HEK293 (cell line): Measurements from ENCODE around the gene TALDO1.

Experiments
- CTCF ChIA-PET: fragments of 350-600 bp; formaldehyde crosslinking; extraction: SDS; loops from one replicate; lab custom pipeline; 2021; ENCODE audit warnings: antibody characterized with exemption; lab: Yijun Ruan, JAX
- POLR2A ChIA-PET: fragments of 300-600 bp; formaldehyde crosslinking; extraction: SDS; loops from one replicate; lab custom pipeline; 2020; ENCODE audit warnings: antibody characterized with exemption, inconsistent platforms; lab: Yijun Ruan, JAX
- H3K27ac ChIP-seq: fragments of 200-500 bp; sonication (Bioruptor generic); 2 replicates; pipeline ENCODE4 v1.5.1; 2014; ENCODE audit warnings: low read depth, low read length, control low read depth, inconsistent platforms; ENCODE audit errors: extremely low read depth
- H3K36me3 ChIP-seq, 2 experiments: fragments of 200-500 bp in 1 of 2; sonication (Bioruptor generic) in 1 of 2; 1 replicate in 1 of 2; 2 replicates in 1 of 2; pipeline ENCODE4 v1.5.1; 2014 to 2017; ENCODE audit warnings: inconsistent platforms in 2 of 2, low read length in 2 of 2; ENCODE audit not compliant: control insufficient read depth in 2 of 2, insufficient read depth in 1 of 2
- H3K4me1 ChIP-seq: fragments of 200-500 bp; sonication (Bioruptor generic); 2 replicates; pipeline ENCODE4 v1.5.1; 2014; ENCODE audit warnings: mild to moderate bottlenecking, low read length, inconsistent platforms; ENCODE audit not compliant: control insufficient read depth, insufficient read depth
- H3K4me3 ChIP-seq: 2 replicates; pipeline ENCODE4 v1.5.1; 2011; ENCODE audit warnings: low read depth, mild to moderate bottlenecking, control low read depth, low read length, moderate library complexity
- H3K9me3 ChIP-seq: fragments of 200-500 bp; sonication (Bioruptor generic); 2 replicates; pipeline ENCODE4 v1.5.1; 2014; ENCODE audit warnings: low read depth, low read length, inconsistent platforms; ENCODE audit not compliant: control insufficient read depth, insufficient read depth
- GLI4 ChIP-seq: fragments of 450-650 bp; formaldehyde crosslinking; IDR thresholded peaks from 2 replicates; pipeline ENCODE4 v1.5.1; 2016; ENCODE audit warnings: missing biosample characterization, missing genetic modification characterization
- GLIS2 ChIP-seq: fragments of 450-650 bp; formaldehyde crosslinking; IDR thresholded peaks from 2 replicates; pipeline ENCODE4 v1.5.1; 2016; ENCODE audit warnings: missing biosample characterization, missing genetic modification characterization
- KLF16 ChIP-seq: fragments of 450-650 bp; formaldehyde crosslinking; IDR thresholded peaks from 2 replicates; pipeline ENCODE4 v1.5.1; 2017; ENCODE audit warnings: missing biosample characterization, missing genetic modification characterization
- KLF8 ChIP-seq: fragments of 450-650 bp; formaldehyde crosslinking; IDR thresholded peaks from 2 replicates; pipeline ENCODE4 v1.5.1; 2016; ENCODE audit warnings: missing biosample characterization, missing genetic modification characterization
- REPIN1 ChIP-seq: fragments of 450-650 bp; formaldehyde crosslinking; IDR thresholded peaks from 2 replicates; pipeline ENCODE4 v1.5.1; 2017; ENCODE audit warnings: missing biosample characterization, missing genetic modification characterization, low read depth
- SCRT2 ChIP-seq: fragments of 450-650 bp; formaldehyde crosslinking; IDR thresholded peaks from 2 replicates; pipeline ENCODE4 v1.5.1; 2016; ENCODE audit warnings: missing biosample characterization, missing genetic modification characterization
- SETDB1 ChIP-seq: IDR thresholded peaks from one replicate; pipeline ENCODE4 v1.6.1; 2017; ENCODE audit warnings: mild to moderate bottlenecking, low read length, moderate library complexity, mixed read lengths; ENCODE audit not compliant: insufficient read length
- WT1 ChIP-seq: fragments of 450-650 bp; formaldehyde crosslinking; IDR thresholded peaks from 2 replicates; pipeline ENCODE4 v1.5.1; 2016; ENCODE audit warnings: missing biosample characterization, missing genetic modification characterization
- ZFP69B ChIP-seq: fragments of 450-650 bp; formaldehyde crosslinking; IDR thresholded peaks from 2 replicates; pipeline ENCODE4 v1.5.1; 2016; ENCODE audit warnings: missing biosample characterization, missing genetic modification characterization
- ZNF133 ChIP-seq: fragments of 450-650 bp; formaldehyde crosslinking; IDR thresholded peaks from 2 replicates; pipeline ENCODE4 v1.5.1; 2016; ENCODE audit warnings: missing biosample characterization, missing genetic modification characterization
- ZNF221 ChIP-seq: fragments of 450-650 bp; formaldehyde crosslinking; IDR thresholded peaks from 2 replicates; pipeline ENCODE4 v1.5.1; 2017; ENCODE audit warnings: missing biosample characterization, missing genetic modification characterization, borderline replicate concordance
- ZNF223 ChIP-seq: fragments of 450-650 bp; formaldehyde crosslinking; IDR thresholded peaks from 2 replicates; pipeline ENCODE4 v1.5.1; 2016; ENCODE audit warnings: missing biosample characterization, missing genetic modification characterization
- ZNF248 ChIP-seq: fragments of 450-650 bp; formaldehyde crosslinking; IDR thresholded peaks from 2 replicates; pipeline ENCODE4 v1.5.1; 2017; ENCODE audit warnings: missing biosample characterization, missing genetic modification characterization
- ZNF544 ChIP-seq: fragments of 450-650 bp; formaldehyde crosslinking; IDR thresholded peaks from 2 replicates; pipeline ENCODE4 v1.5.0; 2017; ENCODE audit warnings: missing biosample characterization, missing genetic modification characterization
- ZNF549 ChIP-seq: fragments of 450-650 bp; IDR thresholded peaks from 2 replicates; pipeline ENCODE4 v1.5.1; 2018; ENCODE audit warnings: missing biosample characterization, missing genetic modification characterization, mild to moderate bottlenecking, inconsistent platforms, moderate library complexity
- ZNF558 ChIP-seq: fragments of 450-650 bp; formaldehyde crosslinking; IDR thresholded peaks from 2 replicates; pipeline ENCODE4 v1.5.1; 2016; ENCODE audit warnings: missing biosample characterization, missing genetic modification characterization
- ZNF610 ChIP-seq: fragments of 450-650 bp; formaldehyde crosslinking; IDR thresholded peaks from 2 replicates; pipeline ENCODE4 v1.5.1; 2016; ENCODE audit warnings: missing biosample characterization, missing genetic modification characterization, borderline replicate concordance
- TF ChIP-seq, protein P1 (sequence below): fragments of 450-650 bp; formaldehyde crosslinking; IDR thresholded peaks from 2 replicates; pipeline ENCODE4 v1.5.1; 2016; ENCODE audit warnings: missing biosample characterization, missing genetic modification characterization, low read depth
- TF ChIP-seq, protein P2 (sequence below): fragments of 450-650 bp; formaldehyde crosslinking; conservative IDR thresholded peaks from 2 replicates; pipeline ENCODE4 v1.5.1; 2016; ENCODE audit warnings: low read depth, missing biosample characterization, missing genetic modification characterization
- TF ChIP-seq, protein P3 (sequence below): fragments of 450-650 bp; formaldehyde crosslinking; IDR thresholded peaks from 2 replicates; pipeline ENCODE4 v1.5.1; 2016; ENCODE audit warnings: missing biosample characterization, missing genetic modification characterization

The TALDO1 gene

GRCh38 chr11:742156-742546 is 5.1 kb upstream of the TALDO1 start (continued):
- TF ChIP-seq, protein P1, sequence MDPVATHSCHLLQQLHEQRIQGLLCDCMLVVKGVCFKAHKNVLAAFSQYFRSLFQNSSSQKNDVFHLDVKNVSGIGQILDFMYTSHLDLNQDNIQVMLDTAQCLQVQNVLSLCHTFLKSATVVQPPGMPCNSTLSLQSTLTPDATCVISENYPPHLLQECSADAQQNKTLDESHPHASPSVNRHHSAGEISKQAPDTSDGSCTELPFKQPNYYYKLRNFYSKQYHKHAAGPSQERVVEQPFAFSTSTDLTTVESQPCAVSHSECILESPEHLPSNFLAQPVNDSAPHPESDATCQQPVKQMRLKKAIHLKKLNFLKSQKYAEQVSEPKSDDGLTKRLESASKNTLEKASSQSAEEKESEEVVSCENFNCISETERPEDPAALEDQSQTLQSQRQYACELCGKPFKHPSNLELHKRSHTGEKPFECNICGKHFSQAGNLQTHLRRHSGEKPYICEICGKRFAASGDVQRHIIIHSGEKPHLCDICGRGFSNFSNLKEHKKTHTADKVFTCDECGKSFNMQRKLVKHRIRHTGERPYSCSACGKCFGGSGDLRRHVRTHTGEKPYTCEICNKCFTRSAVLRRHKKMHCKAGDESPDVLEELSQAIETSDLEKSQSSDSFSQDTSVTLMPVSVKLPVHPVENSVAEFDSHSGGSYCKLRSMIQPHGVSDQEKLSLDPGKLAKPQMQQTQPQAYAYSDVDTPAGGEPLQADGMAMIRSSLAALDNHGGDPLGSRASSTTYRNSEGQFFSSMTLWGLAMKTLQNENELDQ (tag by site-specific recombination), result no peak

DNA sequence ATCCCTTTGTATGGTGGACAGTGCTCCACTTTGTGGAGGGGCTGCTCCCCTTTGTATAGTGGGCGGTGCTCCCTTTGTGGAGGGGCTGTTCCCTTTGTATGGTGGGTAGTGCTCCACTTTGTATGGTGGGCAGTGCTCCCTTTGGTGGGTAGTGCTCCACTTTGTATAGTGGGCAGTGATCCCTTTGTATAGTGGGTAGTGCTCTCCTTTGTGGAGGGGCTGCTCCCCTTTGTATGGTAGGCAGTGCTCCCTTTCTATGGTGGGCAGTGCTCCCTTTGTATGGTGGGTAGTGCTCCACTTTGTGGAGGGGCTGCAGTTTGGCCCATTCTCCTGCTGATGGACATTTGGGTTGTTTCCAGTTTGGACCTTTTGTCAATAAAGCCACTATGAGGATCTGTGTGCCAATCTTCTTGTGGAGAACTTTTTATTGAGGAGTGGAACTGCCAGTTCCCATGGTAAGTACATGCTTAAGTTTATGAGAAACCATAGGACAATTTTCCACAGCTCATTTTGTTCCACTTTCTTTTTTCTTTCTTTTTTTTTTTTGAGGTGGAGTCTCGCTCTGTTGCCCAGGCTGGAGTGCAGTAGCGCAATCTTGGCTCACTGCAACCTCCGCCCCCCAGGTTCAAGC is 4.6 kb upstream of the TALDO1 start:
- no peaks in the 10 kb centered on the region for H3K36me3 ChIP-seq
- H3K27ac ChIP-seq, result no peak overlapping the region
- H3K9me3 ChIP-seq, result no peaks in the 10 kb centered on the region
- ChIA-PET POLR2A (interaction anchor here (0.6 kb wide), 1 partner anchor 45 kb away, joined by 4 read pairs; no protein-coding TSS in a partner anchor), CTCF (no interaction called here)
- H3K4me1 ChIP-seq, result no peaks in the 10 kb centered on the region
- H3K4me3 ChIP-seq, result no peak overlapping the region
- TF ChIP-seq WT1 (tag by site-specific recombination) (no peak), ZFP69B (no peak), SCRT2 (tag by site-specific recombination) (no peak), ZNF558 (no peak), ZNF610 (no peak), ZNF248 (tag by site-specific recombination) (no peak), ZNF221 (tag by site-specific recombination) (no peak), KLF16 (tag by site-specific recombination) (no peak), KLF8 (tag by site-specific recombination) (no peak), ZNF133 (tag by site-specific recombination) (no peak), REPIN1 (tag by site-specific recombination) (no peak), ZNF544 (tag by site-specific recombination) (no peak), GLIS2 (tag by site-specific recombination) (no peak), SETDB1 (no peak), ZNF549 (no peak), ZNF223 (tag by site-specific recombination) (no peak), GLI4 (no peak)
- TF ChIP-seq, protein P2, sequence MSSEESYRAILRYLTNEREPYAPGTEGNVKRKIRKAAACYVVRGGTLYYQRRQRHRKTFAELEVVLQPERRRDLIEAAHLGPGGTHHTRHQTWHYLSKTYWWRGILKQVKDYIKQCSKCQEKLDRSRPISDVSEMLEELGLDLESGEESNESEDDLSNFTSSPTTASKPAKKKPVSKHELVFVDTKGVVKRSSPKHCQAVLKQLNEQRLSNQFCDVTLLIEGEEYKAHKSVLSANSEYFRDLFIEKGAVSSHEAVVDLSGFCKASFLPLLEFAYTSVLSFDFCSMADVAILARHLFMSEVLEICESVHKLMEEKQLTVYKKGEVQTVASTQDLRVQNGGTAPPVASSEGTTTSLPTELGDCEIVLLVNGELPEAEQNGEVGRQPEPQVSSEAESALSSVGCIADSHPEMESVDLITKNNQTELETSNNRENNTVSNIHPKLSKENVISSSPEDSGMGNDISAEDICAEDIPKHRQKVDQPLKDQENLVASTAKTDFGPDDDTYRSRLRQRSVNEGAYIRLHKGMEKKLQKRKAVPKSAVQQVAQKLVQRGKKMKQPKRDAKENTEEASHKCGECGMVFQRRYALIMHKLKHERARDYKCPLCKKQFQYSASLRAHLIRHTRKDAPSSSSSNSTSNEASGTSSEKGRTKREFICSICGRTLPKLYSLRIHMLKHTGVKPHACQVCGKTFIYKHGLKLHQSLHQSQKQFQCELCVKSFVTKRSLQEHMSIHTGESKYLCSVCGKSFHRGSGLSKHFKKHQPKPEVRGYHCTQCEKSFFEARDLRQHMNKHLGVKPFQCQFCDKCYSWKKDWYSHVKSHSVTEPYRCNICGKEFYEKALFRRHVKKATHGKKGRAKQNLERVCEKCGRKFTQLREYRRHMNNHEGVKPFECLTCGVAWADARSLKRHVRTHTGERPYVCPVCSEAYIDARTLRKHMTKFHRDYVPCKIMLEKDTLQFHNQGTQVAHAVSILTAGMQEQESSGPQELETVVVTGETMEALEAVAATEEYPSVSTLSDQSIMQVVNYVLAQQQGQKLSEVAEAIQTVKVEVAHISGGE (tag by site-specific recombination), result no peak
- TF ChIP-seq, protein P3, sequence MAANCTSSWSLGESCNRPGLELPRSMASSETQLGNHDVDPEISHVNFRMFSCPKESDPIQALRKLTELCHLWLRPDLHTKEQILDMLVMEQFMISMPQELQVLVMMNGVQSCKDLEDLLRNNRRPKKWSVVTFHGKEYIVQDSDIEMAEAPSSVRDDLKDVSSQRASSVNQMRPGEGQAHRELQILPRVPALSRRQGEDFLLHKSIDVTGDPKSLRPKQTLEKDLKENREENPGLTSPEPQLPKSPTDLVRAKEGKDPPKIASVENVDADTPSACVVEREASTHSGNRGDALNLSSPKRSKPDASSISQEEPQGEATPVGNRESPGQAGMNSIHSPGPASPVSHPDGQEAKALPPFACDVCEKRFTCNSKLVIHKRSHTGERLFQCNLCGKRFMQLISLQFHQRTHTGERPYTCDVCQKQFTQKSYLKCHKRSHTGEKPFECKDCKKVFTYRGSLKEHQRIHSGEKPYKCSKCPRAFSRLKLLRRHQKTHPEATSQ (tag by site-specific recombination), result no peak
